Bronchial epithelial cell (primary cell): ENCODE data around the gene BET1. TPM values are rescaled to one million over a fixed set of nuclear protein-coding genes. Genes with fewer than 3 reads are reported as not detected.

Experiments
- DNase-seq: peaks from one replicate; pipeline ENCODE4 v3.0.0-alpha.2; 2010; ENCODE audit warnings: low read depth
- FAIRE-seq: peaks from 2 replicates; lab custom pipeline; 2011; peaks lifted over from hg19 to GRCh38; lab: Jason Lieb, UNC
- H3K27me3 ChIP-seq: 2 replicates; pipeline ENCODE4 v1.5.1; 2011; ENCODE audit warnings: low read length; ENCODE audit not compliant: control insufficient read depth, insufficient read depth
- H3K36me3 ChIP-seq: 2 replicates; pipeline ENCODE4 v1.5.1; 2011; ENCODE audit warnings: low read length; ENCODE audit not compliant: control insufficient read depth, insufficient read depth
- H3K4me3 ChIP-seq: 2 replicates; pipeline ENCODE4 v1.5.1; 2011; ENCODE audit warnings: mild to moderate bottlenecking, low read depth, low read length, control low read depth
- CTCF ChIP-seq: IDR thresholded peaks from 2 replicates; pipeline ENCODE4 v1.5.1; 2011; ENCODE audit warnings: mild to moderate bottlenecking, moderate library complexity, low read length, control low read depth, inconsistent platforms; ENCODE audit not compliant: insufficient read depth, severe bottlenecking
- total RNA-seq: library from RNA; depleted of rRNA; stranded (reverse); fragments of >200 nt; gene quantifications from 2 replicates; pipeline ENCODE4 v1.2.1, GENCODE V29; 2014

Gene BET1
- total RNA-seq, 1 donor from 2014 or later, result 32.4 TPM

DNA sequence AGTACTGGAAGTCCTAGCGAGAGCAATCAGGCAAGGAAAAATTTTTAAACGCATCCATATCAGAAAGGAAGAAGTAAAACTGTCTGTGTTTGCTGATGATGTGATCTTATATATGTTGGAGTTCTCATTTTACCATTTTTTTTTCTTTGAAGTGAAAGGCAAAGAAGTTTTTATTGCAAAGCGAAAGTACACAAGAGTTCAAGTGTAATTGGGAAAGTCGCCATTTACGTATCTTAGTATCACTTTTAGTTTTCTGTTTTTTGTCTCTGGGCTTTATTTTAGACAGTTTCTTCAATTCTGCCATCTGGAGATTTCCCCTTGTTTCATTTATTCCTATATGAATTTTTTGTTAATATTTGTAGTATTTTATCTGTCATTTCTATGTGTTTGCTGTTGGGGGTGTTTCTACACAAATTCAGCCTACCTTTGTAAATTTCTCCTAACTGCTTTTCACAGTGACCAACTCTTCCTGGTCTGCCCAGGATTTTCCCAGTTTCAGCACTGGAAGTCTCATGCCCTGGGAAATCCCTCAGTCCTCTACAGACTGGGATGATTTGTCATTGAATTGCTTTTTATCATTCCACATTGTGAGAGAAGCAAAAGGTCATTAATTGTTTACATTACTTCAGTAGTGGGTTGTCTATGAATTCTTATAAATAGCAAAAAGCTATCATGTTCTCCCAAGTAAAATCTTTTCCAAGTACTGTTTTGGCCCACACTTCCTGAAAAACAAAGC is 23.2 kb downstream of the BET1 start:
- Histone ChIP-seq H3K4me3 (no peak overlapping the region), H3K27me3 (no peaks in the 10 kb centered on the region), H3K36me3 (no peaks in the 10 kb centered on the region)
- FAIRE-seq, result no peak
- no peak for DNase-seq
- TF ChIP-seq CTCF, result no peak

GRCh38 chr7:93977211-93977950 is 26.8 kb downstream of the BET1 start:
- no peaks in the 10 kb centered on the region for H3K36me3 ChIP-seq
- DNase-seq (no peak), FAIRE-seq (no peak)
- H3K27me3 ChIP-seq, result no peaks in the 10 kb centered on the region
- no peak overlapping the region for H3K4me3 ChIP-seq
- TF ChIP-seq CTCF, result no peak

DNA sequence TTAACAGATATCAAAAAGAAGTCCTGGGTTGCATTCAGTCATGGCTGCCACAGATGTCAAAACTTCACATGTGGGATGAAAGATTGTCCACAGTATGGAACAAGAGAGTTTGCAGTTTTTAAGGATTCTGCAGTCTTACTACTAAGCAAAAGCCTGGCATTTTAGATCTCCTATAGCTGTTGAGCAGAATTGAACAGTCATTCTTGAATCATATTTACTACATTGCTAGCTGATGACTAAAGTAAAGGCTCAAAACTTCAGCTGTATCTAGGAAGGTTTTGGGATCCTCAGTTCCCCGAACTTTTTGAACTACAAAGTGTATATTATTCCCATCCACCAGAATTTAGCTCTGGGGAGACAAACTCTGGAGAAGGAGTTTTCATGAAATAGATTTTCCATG is 31.0 kb downstream of the BET1 start:
- DNase-seq (peak; percentile 64), FAIRE-seq (no peak)

GRCh38 chr7:93972029-93972725 is 32.0 kb downstream of the BET1 start:
- TF ChIP-seq CTCF, result no peak
- DNase-seq (no peak), FAIRE-seq (no peak)
- Histone ChIP-seq H3K27me3 (no peaks in the 10 kb centered on the region), H3K36me3 (no peaks in the 10 kb centered on the region), H3K4me3 (no peak overlapping the region)

More for the DNA sequence above, 31.0 kb downstream of the BET1 start:
- H3K27me3 ChIP-seq, result no peaks in the 10 kb centered on the region
- no peak overlapping the region for H3K4me3 ChIP-seq
- TF ChIP-seq CTCF, result no peak
- H3K36me3 ChIP-seq, result no peaks in the 10 kb centered on the region

- DNase-seq, result no peak
- TF ChIP-seq CTCF, result no peak
- Histone ChIP-seq H3K36me3 (no peaks in the 10 kb centered on the region), H3K27me3 (no peaks in the 10 kb centered on the region), H3K4me3 (no peak overlapping the region)
- FAIRE-seq, result no peak
Observed at GRCh38 chr7:93968911-93969620, 35.1 kb downstream of the BET1 start.
